Daoy (cell line): Measurements from ENCODE around the gene DUSP3. TPM values are rescaled to one million over a fixed set of nuclear protein-coding genes. Genes with fewer than 3 reads are reported as not detected.

Experiments
- DNase-seq: peaks from one replicate; pipeline ENCODE4 v3.0.0-alpha.2; 2015; ENCODE audit warnings: low read depth
- total RNA-seq: library from RNA; depleted of rRNA; stranded (reverse); fragments of >200 nt; shearing (Covaris generic); gene quantifications from 2 replicates; pipeline ENCODE4 v1.2.3, GENCODE V29; 2014; rRNA removed

Gene DUSP3
- 14.2 and 17.8 TPM in 2 replicates for total RNA-seq

- peak; percentile 91 for DNase-seq
These were observed at the start of gene DUSP3 for GRCh38 chr17:43778337-43779144. Gene DUSP3 (minus strand): TSS chr17:43778977. CDS start chr17:43778924, 53 bp downstream.

- DNase-seq: no peak
These were observed 48.8 kb upstream of the DUSP3 start for GRCh38 chr17:43827596-43827995.

DNA sequence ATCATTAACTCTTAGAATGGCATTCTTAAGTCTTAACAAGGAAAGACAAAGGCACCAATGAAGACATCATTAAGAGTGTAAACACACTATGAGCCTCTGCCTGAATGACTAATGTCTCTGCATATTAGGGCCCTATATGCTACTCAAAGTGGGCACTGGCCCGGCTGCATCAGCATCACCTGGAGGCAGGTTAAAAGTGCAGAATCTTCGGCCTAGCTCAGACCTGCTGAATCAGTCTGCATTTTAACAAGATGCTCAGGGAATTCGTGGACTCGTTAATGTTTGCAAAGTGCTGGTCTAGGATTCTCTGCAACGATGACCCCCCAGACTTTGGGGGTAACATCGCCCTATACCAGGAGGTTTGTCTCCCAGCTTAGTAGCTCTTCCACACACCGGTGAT, 47.4 kb upstream of the DUSP3 start:
- DNase-seq: no peak

DNA sequence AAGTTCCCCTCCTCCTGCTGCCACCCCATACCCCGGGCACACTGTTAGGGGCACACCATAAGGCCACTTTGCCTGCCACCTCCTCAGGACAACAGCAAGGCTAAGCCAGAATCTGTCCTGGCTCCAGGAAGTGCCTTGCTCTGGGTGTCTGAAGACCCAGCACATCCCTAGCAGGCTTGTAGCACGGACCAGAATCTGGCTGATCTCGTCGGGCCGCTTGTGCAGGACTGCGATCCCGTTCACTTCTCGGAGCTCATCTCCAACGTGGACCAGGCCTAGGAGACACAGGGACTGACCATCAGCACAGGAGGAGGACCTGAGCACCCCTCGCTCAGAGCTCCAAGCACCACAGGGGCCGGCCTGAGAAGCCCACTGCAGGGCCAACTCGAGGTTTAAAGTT, 46.8 kb upstream of the DUSP3 start:
- no peak for DNase-seq

- no peak for DNase-seq
These were observed 44.7 kb upstream of the DUSP3 start for GRCh38 chr17:43823350-43824084.

DNA sequence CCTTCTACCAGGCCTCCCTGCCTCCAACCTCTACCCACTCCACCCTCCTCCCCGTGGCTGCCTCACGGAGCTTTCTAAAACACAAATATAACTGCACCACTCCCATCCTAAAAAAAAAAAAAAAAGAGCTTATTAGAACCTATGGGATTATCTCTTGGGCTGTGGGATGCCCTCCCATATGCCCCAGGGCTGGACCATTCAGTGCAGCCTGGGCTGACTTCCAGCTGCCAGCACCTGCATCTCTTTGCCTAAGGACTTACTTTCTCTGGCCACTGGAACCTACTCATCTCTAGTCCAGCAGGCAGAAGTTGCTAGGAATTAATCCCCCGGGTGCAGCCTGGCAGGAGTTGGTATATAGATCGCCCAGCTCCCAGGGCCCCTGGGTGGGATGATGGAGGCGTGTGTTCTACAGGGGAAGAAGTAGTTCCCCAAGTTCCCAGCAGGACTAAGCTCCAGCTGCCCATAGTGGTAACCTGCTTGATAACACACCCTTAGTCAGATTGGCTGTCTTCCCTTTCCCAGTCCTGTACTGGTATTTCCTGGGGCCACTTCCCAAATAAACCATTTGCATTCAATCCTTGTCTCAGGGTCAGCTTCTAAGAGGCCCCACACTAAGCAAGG, 43.9 kb upstream of the DUSP3 start:
- DNase-seq: no peak

GRCh38 chr17:43820759-43821158, 42.0 kb upstream of the DUSP3 start:
- DNase-seq: no peak

DNA sequence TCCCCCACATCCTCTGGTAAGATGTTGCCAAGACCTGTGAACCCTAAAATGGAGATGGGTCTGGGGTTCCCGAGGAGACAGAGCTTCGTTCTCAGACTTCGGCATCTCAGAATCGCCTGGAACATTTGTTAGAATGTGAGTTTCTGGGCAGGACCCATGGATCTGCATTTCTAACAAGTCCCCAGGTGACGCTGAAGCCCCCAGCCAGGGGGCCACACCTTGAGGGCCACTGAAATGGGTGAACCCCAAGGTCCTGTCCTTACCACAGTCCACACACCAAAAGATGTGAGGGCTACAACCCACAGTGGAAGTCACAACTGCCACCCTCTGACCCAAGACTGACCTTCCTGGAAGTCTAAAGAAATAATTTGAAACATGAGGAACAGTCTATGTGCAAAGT, 40.2 kb upstream of the DUSP3 start:
- DNase-seq: no peak

- DNase-seq: no peak
These were observed 39.0 kb upstream of the DUSP3 start for GRCh38 chr17:43817826-43818225.

- DNase-seq: no peak
These were observed 37.9 kb upstream of the DUSP3 start for GRCh38 chr17:43816336-43817320.

- no peak for DNase-seq
These were observed 35.9 kb upstream of the DUSP3 start for GRCh38 chr17:43814714-43815113.

GRCh38 chr17:43814026-43814425, 35.2 kb upstream of the DUSP3 start:
- no peak for DNase-seq

DNA sequence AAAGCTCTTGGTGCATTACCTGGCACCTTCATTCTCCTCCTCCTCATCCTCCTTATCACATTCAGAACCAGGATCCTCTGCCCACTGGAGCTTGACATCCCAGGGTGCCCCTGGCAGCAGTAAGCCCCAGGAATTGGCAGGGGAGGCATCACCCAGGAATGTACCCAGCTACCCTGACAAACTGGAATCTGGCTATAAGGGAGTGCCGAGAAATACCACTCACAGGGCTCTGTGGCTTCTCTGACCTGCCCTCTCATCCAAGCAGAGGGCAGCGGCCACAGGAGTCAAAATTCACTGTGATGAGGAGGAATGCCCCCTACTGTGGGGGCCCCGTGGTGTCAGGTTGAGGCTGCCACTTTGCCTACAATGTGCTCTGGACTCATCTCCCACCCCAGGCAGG, 34.6 kb upstream of the DUSP3 start:
- DNase-seq: no peak

DNA sequence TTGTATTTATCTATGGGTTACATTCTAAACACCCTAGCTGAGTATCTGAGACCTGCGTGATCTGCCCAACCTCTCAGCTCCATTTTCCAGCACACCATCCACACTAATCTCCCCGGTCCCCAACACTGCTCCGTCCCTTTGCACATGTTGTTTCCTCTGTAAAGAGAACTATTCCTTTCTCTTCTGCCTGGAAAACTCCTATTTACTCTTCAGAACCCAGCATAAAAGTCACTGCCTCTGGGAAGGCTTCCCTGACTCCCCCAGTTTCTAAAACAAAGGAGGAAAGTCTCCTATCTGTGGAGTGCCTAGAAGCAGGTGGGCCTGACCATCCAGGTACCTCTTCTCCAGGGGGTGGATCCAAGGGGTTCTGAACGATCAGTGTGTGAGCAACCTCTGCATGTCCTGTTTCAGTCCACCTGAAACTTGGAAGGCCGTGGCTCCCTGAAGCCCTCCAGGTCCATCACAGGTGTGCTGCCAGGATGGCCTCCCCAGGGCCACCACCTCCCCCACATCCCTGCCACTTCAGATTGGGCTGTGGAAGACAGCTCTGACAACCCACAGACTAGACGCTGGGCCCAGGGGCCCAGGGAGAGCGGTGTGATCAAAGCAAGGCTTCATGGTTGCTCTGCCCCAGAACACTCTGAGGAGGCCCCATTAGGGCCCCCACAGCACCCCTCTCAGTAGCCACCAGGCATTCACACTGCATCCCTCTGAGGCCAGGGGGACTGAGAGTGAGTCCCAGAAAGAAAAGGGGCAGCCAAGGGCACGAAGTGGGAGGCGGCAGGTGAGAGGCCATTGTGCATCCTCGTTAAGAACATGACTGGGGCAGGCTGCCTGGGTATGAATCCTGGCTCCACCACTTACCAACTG, 33.9 kb upstream of the DUSP3 start:
- no peak for DNase-seq

GRCh38 chr17:43810823-43811222, 32.0 kb upstream of the DUSP3 start:
- no peak for DNase-seq

DNA sequence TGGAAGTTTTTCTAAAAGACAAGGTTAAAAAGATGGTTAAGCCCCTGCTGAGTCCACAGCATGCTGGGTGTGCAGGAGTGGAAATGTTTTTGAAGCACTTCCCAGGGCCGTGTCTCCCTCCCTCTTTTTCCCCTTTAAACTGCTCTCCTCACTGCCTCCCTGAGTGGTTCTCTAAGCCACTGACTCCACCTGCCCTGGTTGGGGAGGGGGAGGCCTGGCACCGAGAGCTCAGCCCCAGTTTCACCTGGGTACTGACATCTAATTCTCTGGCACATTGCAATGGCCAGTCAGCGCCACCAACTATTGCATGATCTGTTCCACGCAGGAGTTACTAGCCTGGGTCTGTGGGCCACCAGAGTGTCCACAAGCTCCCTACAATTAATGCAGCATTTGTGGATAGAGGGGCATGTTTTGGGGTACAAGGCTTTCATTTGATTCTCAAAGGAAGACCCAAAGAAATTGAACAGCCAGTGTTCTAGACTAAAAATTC, 31.5 kb upstream of the DUSP3 start:
- no peak for DNase-seq

- no peak for DNase-seq
These were observed 30.3 kb upstream of the DUSP3 start for GRCh38 chr17:43809121-43809520.

DNA sequence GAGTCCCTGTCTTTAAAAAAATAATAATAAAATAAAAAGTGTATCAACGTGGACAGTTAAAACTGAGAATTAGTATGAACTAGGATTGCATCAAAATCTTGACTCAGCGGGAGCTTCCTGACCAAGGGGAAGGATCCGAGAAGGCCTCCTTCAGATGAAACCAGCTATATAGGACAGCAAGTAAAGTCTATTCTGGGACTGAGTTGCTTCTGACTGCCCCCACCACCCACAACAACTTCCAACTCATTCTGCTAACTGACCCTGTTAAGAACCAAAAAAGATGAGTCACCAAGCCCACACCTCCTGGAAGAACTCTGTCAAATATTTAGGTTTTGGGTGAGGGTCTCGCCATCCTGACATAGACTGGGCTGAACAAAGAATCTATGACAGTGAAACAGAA, 29.3 kb upstream of the DUSP3 start:
- no peak for DNase-seq

DNA sequence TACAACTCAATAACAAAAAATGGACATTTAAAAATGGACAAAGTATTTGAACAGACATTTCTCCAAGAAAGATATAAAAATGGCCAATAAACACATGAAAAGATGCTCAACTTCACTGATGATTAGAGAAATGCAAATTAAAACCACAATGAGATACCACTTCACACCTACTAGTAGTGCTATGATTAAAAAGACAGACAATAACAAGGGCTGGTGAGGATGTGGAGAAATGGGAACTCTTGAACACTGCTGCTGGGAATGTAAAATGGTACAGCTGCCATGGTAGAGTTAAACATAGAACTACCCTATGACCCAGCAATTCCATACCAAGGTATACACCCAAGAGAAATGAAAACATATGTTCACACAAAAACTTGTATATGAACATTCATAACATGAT, 26.3 kb upstream of the DUSP3 start:
- no peak for DNase-seq

DNA sequence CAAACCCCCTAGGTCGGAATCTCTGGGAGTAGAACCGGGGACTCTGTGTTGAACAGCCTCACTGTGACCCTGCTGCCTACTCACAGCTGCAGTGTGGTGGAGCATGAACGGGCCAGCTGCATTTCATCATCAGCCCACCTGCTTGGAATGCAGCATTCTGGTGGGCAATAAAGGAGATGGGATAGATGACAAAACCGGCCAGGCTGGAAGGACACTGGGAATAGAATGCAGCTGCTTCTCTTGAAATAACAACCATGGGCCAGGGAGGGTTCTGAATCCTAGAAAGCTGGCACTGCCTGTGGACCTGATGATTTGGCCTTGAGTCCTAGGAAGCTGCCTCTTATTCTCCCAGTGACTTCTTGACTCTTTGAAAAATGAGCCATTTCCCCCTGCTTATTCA, 25.0 kb upstream of the DUSP3 start:
- DNase-seq: no peak
